Suprapubic skin (tissue), 4 donors: ENCODE results near the gene ADAMTS12.

Experiments
- POLR2A ChIP-seq, 2 donors: fragments of 450-650 bp; IDR thresholded peaks; one replicate each; pipeline ENCODE4 v1.6.1; 2017; ENCODE audit warnings: antibody characterized with exemption in 2 of 2, mild to moderate bottlenecking in 2 of 2, moderate library complexity in 2 of 2
- POLR2AphosphoS5 ChIP-seq, 3 donors: sonication (generic); formaldehyde crosslinking; IDR thresholded peaks; one replicate each; pipeline ENCODE4 v1.6.1; 2017; ENCODE audit warnings: antibody characterized with exemption in 3 of 3
- TF ChIP-seq, protein P1 (sequence below), 2 donors: fragments of 200-600 bp in 1 of 2; fragments of 450-650 bp in 1 of 2; sonication (generic) in 1 of 2; IDR thresholded peaks; one replicate each; pipeline ENCODE4 v1.5.1; 2016 to 2019; ENCODE audit warnings: antibody characterized with exemption in 2 of 2, mild to moderate bottlenecking in 1 of 2, moderate library complexity in 1 of 2

DNA sequence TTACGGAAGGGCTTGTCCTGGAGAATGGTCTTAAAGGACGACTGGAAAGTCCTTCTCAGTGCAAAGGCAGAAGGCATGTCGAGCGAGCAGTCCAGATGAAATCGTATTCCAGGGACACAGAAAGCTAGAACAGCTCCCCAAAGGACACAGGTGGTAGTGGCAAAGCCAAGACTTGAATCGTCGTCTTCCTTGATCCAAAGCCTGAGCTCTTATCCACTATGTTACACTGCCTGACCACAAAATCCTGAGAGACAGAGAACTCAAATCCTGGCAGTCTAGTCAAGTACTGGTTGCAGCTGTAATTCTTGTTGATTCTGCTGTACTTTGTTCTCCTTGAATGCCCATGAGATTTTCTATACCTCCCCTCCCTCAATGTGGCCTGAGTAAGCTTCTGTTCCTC is 252.3 kb downstream of the ADAMTS12 start:
- TF ChIP-seq, protein P1, sequence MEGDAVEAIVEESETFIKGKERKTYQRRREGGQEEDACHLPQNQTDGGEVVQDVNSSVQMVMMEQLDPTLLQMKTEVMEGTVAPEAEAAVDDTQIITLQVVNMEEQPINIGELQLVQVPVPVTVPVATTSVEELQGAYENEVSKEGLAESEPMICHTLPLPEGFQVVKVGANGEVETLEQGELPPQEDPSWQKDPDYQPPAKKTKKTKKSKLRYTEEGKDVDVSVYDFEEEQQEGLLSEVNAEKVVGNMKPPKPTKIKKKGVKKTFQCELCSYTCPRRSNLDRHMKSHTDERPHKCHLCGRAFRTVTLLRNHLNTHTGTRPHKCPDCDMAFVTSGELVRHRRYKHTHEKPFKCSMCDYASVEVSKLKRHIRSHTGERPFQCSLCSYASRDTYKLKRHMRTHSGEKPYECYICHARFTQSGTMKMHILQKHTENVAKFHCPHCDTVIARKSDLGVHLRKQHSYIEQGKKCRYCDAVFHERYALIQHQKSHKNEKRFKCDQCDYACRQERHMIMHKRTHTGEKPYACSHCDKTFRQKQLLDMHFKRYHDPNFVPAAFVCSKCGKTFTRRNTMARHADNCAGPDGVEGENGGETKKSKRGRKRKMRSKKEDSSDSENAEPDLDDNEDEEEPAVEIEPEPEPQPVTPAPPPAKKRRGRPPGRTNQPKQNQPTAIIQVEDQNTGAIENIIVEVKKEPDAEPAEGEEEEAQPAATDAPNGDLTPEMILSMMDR (IDR thresholded peaks at IDR 0.05): no peak
- TF ChIP-seq POLR2A (IDR thresholded peaks at IDR 0.05): no peak
- TF ChIP-seq POLR2AphosphoS5 (IDR thresholded peaks at IDR 0.05): no peak
